ENCODE results near the gene HYPK.

The HYPK gene

GRCh38 chr15:43800286-43801141, at the start of gene HYPK:
HYPK (plus strand) TSS chr15:43800599; CDS start chr15:43800623, 24 bp downstream.
- peak; percentile 64 to 91 (median 75) for DNase-seq

GRCh38 chr15:43751885-43752284, 48.5 kb upstream of the HYPK start:
- DNase-seq = no peak

- no peak for DNase-seq
Measured at GRCh38 chr15:43762824-43763223, 37.6 kb upstream of the HYPK start.

- DNase-seq = no peak
Measured at GRCh38 chr15:43763819-43764446, 36.5 kb upstream of the HYPK start.

GRCh38 chr15:43769584-43770228, 30.7 kb upstream of the HYPK start:
- DNase-seq = peak in 1 of 4 experiments; percentile 45

GRCh38 chr15:43771816-43772215, 28.6 kb upstream of the HYPK start:
- no peak for DNase-seq

- no peak for DNase-seq
Measured at GRCh38 chr15:43772624-43773023, 27.8 kb upstream of the HYPK start.

GRCh38 chr15:43774062-43774461, 26.3 kb upstream of the HYPK start:
- no peak for DNase-seq

GRCh38 chr15:43775411-43775965, 24.9 kb upstream of the HYPK start:
- DNase-seq = no peak

- peak in 1 of 4 experiments; percentile 6 for DNase-seq
Measured at GRCh38 chr15:43776101-43776717, 24.2 kb upstream of the HYPK start.

GRCh38 chr15:43776718-43777266, 23.6 kb upstream of the HYPK start, which contains the start of gene ELL3:
ELL3 (minus strand) TSS chr15:43776966; CDS start chr15:43776901, 65 bp downstream.
- DNase-seq = peak; percentile 47 to 80 (median 59)

- peak; percentile 51 to 75 (median 66) for DNase-seq
Measured at GRCh38 chr15:43777267-43777914, 23.0 kb upstream of the HYPK start.

GRCh38 chr15:43779016-43779415, 21.4 kb upstream of the HYPK start:
- DNase-seq = no peak

GRCh38 chr15:43789409-43789808, 11.0 kb upstream of the HYPK start:
- no peak for DNase-seq

GRCh38 chr15:43791993-43792760, 8.2 kb upstream of the HYPK start, which contains the start of gene SERF2:
SERF2 (plus strand) TSS chr15:43792320; CDS start chr15:43792377, 57 bp downstream.
- DNase-seq = peak; percentile 97 to 99 (median 98)

GRCh38 chr15:43792761-43793476, 7.5 kb upstream of the HYPK start:
- DNase-seq = peak in 1 of 4 experiments; percentile 6

- DNase-seq = no peak
Measured at GRCh38 chr15:43793647-43794046, 6.8 kb upstream of the HYPK start.

GRCh38 chr15:43794269-43795037, 5.9 kb upstream of the HYPK start:
- DNase-seq = no peak

- DNase-seq = no peak
Measured at GRCh38 chr15:43795197-43795596, 5.2 kb upstream of the HYPK start.

All from activated naive CD4-positive, alpha-beta T cell (primary cell).